ENCODE results near the gene PIWIL1. TPM values are rescaled to one million over a fixed set of nuclear protein-coding genes. Genes with fewer than 3 reads are reported as not detected.

The PIWIL1 gene
- total and polyA plus RNA-seq, 10 donors: 0.03 to 3.5 (median 0.61) TPM; not detected in 1

DNA sequence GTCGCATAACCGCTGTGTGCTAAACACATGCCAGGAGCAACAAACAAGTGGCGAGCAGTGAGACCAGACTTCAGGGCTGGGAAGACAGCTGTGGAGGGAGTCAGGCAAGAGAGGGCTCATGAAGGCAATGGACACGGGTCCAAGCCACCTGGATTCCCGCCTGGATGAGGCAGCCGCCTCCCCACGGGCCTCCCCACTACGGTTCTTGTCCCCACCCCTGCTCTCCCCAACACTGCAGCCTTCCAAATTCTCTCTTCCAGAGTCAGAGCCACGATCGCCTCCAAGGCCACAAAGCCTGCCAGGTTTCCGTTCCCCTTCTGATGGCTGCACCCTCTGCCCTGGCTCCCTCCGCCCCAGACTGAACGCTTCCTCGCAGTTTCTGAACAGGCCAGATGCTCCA lies 36.1 kb upstream of the PIWIL1 start:
- Histone ChIP-seq H3K4me3 (no peak overlapping the region), H3K27me3 (replicated peaks in 1 of 7) (peaks cover 0 to 15% (median 0%) of the 10 kb centered on the region in 7 donors), H3K4me1 (no peaks in the 10 kb centered on the region), H3K27ac (no peak overlapping the region), H3K9me3 (peaks cover 0 to 17% (median 5%) of the 10 kb centered on the region in 8 donors), H3K36me3 (no peaks in the 10 kb centered on the region)
- 72 to 84% (median 79%) methylated on average over 14 of the region's 14 CpGs for WGBS, 5 donors
- TF ChIP-seq, protein P1, sequence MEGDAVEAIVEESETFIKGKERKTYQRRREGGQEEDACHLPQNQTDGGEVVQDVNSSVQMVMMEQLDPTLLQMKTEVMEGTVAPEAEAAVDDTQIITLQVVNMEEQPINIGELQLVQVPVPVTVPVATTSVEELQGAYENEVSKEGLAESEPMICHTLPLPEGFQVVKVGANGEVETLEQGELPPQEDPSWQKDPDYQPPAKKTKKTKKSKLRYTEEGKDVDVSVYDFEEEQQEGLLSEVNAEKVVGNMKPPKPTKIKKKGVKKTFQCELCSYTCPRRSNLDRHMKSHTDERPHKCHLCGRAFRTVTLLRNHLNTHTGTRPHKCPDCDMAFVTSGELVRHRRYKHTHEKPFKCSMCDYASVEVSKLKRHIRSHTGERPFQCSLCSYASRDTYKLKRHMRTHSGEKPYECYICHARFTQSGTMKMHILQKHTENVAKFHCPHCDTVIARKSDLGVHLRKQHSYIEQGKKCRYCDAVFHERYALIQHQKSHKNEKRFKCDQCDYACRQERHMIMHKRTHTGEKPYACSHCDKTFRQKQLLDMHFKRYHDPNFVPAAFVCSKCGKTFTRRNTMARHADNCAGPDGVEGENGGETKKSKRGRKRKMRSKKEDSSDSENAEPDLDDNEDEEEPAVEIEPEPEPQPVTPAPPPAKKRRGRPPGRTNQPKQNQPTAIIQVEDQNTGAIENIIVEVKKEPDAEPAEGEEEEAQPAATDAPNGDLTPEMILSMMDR (IDR thresholded peaks at IDR 0.05 in 8 of 11, conservative IDR thresholded peaks at IDR 0.05 in 3 of 11): no peak
- no peak for TF ChIP-seq POLR2AphosphoS5 (IDR thresholded peaks at IDR 0.05)
- TF ChIP-seq POLR2A (IDR thresholded peaks at IDR 0.05): no peak
- no peak for DNase-seq
- intact Hi-C loops (cut with DNase I; ENCODE audit: low total_unique reads): no loop called here

DNA sequence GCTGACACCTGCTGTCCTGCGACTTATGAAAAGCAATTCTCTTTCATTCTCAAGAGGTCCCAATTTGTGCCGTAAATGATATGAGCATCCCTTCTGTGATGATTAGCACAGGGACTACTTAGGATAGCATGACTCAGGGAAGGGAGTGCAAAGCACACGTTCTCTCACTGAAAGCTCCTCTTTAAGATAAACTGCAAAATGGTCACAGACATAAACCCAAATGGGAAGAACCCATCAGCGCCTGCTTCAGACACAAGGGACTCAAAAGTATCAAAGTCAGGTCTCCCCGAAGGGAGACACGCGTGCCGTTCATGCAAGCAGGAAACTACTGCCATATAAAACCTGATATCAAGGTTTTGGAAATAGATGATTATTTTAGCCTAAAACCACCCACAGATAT lies 33.9 kb upstream of the PIWIL1 start:
- Histone ChIP-seq H3K4me3 (no peak overlapping the region), H3K36me3 (no peaks in the 10 kb centered on the region), H3K4me1 (no peaks in the 10 kb centered on the region), H3K27ac (no peak overlapping the region), H3K9me3 (peaks cover 0 to 4% (median under 1%) of the 10 kb centered on the region in 8 donors), H3K27me3 (replicated peaks in 1 of 7) (peaks cover 0 to 15% (median 0%) of the 10 kb centered on the region in 7 donors)
- DNase-seq: no peak
- WGBS, 5 donors: 81 to 88% (median 86%) methylated on average over 8 of the region's 8 CpGs
- intact Hi-C loops (cut with DNase I; ENCODE audit: low total_unique reads): no loop called here
- TF ChIP-seq POLR2A (IDR thresholded peaks at IDR 0.05): no peak
- TF ChIP-seq, protein P1 (IDR thresholded peaks at IDR 0.05 in 8 of 11, conservative IDR thresholded peaks at IDR 0.05 in 3 of 11): no peak
- TF ChIP-seq POLR2AphosphoS5 (IDR thresholded peaks at IDR 0.05): no peak

DNA sequence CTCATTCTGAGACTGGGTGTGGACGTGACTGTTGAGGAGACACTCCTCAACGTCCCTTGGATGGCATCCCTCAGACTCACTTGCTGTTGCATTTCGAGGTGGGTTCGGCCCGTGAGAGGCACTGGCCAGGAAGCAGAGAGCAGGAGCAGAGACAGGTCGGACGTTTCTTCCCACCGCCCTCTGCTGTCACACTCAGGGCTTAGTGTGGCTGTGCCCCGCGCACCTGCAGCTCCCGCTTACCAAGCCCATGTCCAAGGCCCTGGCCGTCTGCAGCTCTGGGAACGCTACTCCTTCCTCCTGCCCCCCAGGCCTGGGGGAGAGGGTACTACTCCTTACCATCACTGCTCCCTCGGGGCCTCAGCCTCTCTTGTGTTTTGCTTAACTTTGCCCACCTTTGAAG lies 29.8 kb upstream of the PIWIL1 start:
- peaks cover 0 to under 1% (median 0%) of the 10 kb centered on the region in 7 donors for H3K27me3 ChIP-seq (replicated peaks in 1 of 7)
- intact Hi-C loops (cut with DNase I; ENCODE audit: low total_unique reads): no loop called here

DNA sequence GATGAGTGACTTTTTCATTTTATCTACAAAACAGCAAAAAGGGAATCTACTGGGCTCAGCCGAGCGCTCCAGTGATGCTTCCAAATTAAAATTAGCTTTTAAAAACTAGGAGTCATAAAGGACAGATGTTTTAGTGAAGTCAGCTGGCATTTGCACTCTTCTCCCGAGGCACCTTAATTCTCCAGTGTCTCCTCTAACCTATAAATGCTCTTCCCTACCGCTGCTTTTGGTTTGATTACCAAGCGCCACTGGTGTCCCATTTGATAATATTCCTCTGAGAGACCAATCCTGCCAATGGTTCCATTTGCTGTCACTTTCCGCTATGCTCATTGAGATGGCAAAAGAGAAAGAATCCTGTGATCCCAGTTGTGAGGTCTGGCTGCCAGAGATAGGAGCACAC lies 29.3 kb upstream of the PIWIL1 start:
- no peak for DNase-seq
- no peaks in the 10 kb centered on the region for H3K36me3 ChIP-seq
- WGBS, 5 donors: 88 to 94% (median 92%) methylated on average over 6 of the region's 6 CpGs
- peaks cover 0 to under 1% (median 0%) of the 10 kb centered on the region in 8 donors for H3K9me3 ChIP-seq
- H3K4me1 ChIP-seq: no peaks in the 10 kb centered on the region
- intact Hi-C loops (cut with DNase I; ENCODE audit: low total_unique reads): no loop called here
- H3K27me3 ChIP-seq (replicated peaks in 1 of 7): peaks cover 0 to 4% (median 0%) of the 10 kb centered on the region in 7 donors
- no peak overlapping the region for H3K4me3 ChIP-seq
- TF ChIP-seq POLR2A (IDR thresholded peaks at IDR 0.05): no peak
- TF ChIP-seq, protein P1 (IDR thresholded peaks at IDR 0.05 in 8 of 11, conservative IDR thresholded peaks at IDR 0.05 in 3 of 11): no peak
- TF ChIP-seq POLR2AphosphoS5 (IDR thresholded peaks at IDR 0.05): no peak
- no peak overlapping the region for H3K27ac ChIP-seq

More for the DNA sequence above, 29.8 kb upstream of the PIWIL1 start:
- no peaks in the 10 kb centered on the region for H3K36me3 ChIP-seq
- no peaks in the 10 kb centered on the region for H3K9me3 ChIP-seq
- TF ChIP-seq POLR2AphosphoS5 (IDR thresholded peaks at IDR 0.05) (no peak), POLR2A (IDR thresholded peaks at IDR 0.05) (no peak)
- TF ChIP-seq, protein P1 (IDR thresholded peaks at IDR 0.05 in 8 of 11, conservative IDR thresholded peaks at IDR 0.05 in 3 of 11): no peak
- no peaks in the 10 kb centered on the region for H3K4me1 ChIP-seq
- no peak for DNase-seq
- WGBS, 5 donors: 80 to 91% (median 83%) methylated on average over 14 of the region's 14 CpGs
- no peak overlapping the region for H3K27ac ChIP-seq
- H3K4me3 ChIP-seq: no peak overlapping the region

Data from spleen (tissue), 11 donors.